ENCODE data around the gene CCND1.

CCND1 gene

GRCh38 chr11:69639831-69640230, 1.1 kb upstream of the CCND1 start:
- peak overlapping the region; percentile 99 for H3K4me3 ChIP-seq (ENCODE audit: control insufficient read depth, low read depth, low read length)
- DNase-seq (ENCODE audit: low read depth) = no peak
- TF ChIP-seq CTCF (conservative IDR thresholded peaks at IDR 0.05; ENCODE audit: control insufficient read depth, insufficient read depth, low read depth, low read length) = no peak

- DNase-seq (ENCODE audit: low read depth) = peak; percentile 36
- peak overlapping the region; percentile 99 for H3K4me3 ChIP-seq (ENCODE audit: control insufficient read depth, low read depth, low read length)
These were observed 529 bp upstream of the CCND1 start for GRCh38 chr11:69640260-69640994.

GRCh38 chr11:69641681-69642548, 959 bp downstream of the CCND1 start:
- H3K4me3 ChIP-seq (ENCODE audit: control insufficient read depth, low read depth, low read length) = peak overlapping the region; percentile 99
- no peak for TF ChIP-seq CTCF (conservative IDR thresholded peaks at IDR 0.05; ENCODE audit: control insufficient read depth, insufficient read depth, low read depth, low read length)
- DNase-seq (ENCODE audit: low read depth) = no peak

More at GRCh38 chr11:69640260-69640994, 529 bp upstream of the CCND1 start:
- TF ChIP-seq CTCF (conservative IDR thresholded peaks at IDR 0.05; ENCODE audit: control insufficient read depth, insufficient read depth, low read depth, low read length) = no peak

- H3K4me3 ChIP-seq (ENCODE audit: control insufficient read depth, low read depth, low read length) = peak overlapping the region; percentile 99
- TF ChIP-seq CTCF (conservative IDR thresholded peaks at IDR 0.05; ENCODE audit: control insufficient read depth, insufficient read depth, low read depth, low read length) = no peak
- DNase-seq (ENCODE audit: low read depth) = no peak
These were observed 1.6 kb downstream of the CCND1 start for GRCh38 chr11:69642549-69642912.

- peak; percentile 53 for TF ChIP-seq CTCF (conservative IDR thresholded peaks at IDR 0.05; ENCODE audit: control insufficient read depth, insufficient read depth, low read depth, low read length)
- H3K4me3 ChIP-seq (ENCODE audit: control insufficient read depth, low read depth, low read length) = peak overlapping the region; percentile 99
- DNase-seq (ENCODE audit: low read depth) = peak; percentile 68
These were observed 2.1 kb downstream of the CCND1 start for GRCh38 chr11:69642913-69643632.

GRCh38 chr11:69643646-69644045, 2.7 kb downstream of the CCND1 start:
- no peak for DNase-seq (ENCODE audit: low read depth)
- peak overlapping the region; percentile 99 for H3K4me3 ChIP-seq (ENCODE audit: control insufficient read depth, low read depth, low read length)

More at GRCh38 chr11:69643646-69644045, 2.7 kb downstream of the CCND1 start:
- no peak for TF ChIP-seq CTCF (conservative IDR thresholded peaks at IDR 0.05; ENCODE audit: control insufficient read depth, insufficient read depth, low read depth, low read length)
